Gastroesophageal sphincter (tissue), 3 donors: ENCODE results near the gene ADGRG1.

Experiments
- CTCF ChIP-seq, 4 experiments: fragments of 200-600 bp in 2 of 4; fragments of 450-650 bp in 2 of 4; sonication (generic) in 1 of 4; IDR thresholded peaks; one replicate each; pipeline ENCODE4 v1.5.1; 2017 to 2019; ENCODE audit warnings: antibody characterized with exemption in 4 of 4, mild to moderate bottlenecking in 2 of 4, moderate library complexity in 2 of 4
- EP300 ChIP-seq: sonication (generic); formaldehyde crosslinking; IDR thresholded peaks from one replicate; pipeline ENCODE4 v1.6.1; 2017; ENCODE audit warnings: antibody characterized with exemption, mild to moderate bottlenecking
- POLR2A ChIP-seq, 2 donors: fragments of 450-650 bp; IDR thresholded peaks; one replicate each; pipeline ENCODE4 v1.6.1; 2017; ENCODE audit warnings: antibody characterized with exemption in 2 of 2, mild to moderate bottlenecking in 2 of 2, moderate library complexity in 1 of 2
- POLR2AphosphoS5 ChIP-seq: sonication (generic); formaldehyde crosslinking; IDR thresholded peaks from one replicate; pipeline ENCODE4 v1.6.1; 2017; ENCODE audit warnings: antibody characterized with exemption

DNA sequence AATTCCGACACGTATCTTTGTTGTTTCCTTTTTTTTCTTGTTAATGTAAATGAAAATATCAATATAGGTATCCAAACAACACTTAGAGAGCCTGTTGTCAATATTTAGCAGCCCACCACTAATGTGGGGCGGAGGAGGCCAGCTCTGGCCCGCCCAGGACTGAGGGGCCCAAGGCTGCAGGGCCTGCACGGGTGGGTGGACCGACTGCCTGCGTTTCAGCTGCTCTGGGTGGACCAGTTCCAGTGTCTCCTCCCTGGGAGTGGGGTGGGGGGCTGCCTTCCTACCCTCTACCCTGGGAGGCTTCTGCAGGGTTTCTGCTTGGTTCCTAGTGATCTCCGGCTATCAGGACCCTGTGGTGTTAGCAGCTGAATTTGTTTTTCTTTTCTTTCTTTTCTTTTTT lies 15.9 kb upstream of the ADGRG1 start:
- TF ChIP-seq CTCF (IDR thresholded peaks at IDR 0.05), result no peak
- TF ChIP-seq POLR2AphosphoS5, result no peak
- TF ChIP-seq POLR2A (IDR thresholded peaks at IDR 0.05), result no peak
- TF ChIP-seq EP300, result no peak
